Measurements from ENCODE around the gene NKX2-2. TPM values are rescaled to one million over a fixed set of nuclear protein-coding genes. Genes with fewer than 3 reads are reported as not detected.

The NKX2-2 gene
- total and polyA plus RNA-seq, 9 donors, result 0.04 to 0.35 (median 0.19) TPM

GRCh38 chr20:21522481-21523280, 8.8 kb upstream of the NKX2-2 start:
- Histone ChIP-seq H3K27me3 (ENCODE audit: control insufficient read depth, insufficient read depth, low read length) (peaks cover 85% of the 10 kb centered on the region), H3K36me3 (ENCODE audit: control insufficient read depth, insufficient read depth, low read length) (no peaks in the 10 kb centered on the region), H3K4me1 (ENCODE audit: control insufficient read depth, insufficient read depth, low read length) (peaks cover 2% of the 10 kb centered on the region), H3K27ac (ENCODE audit: low read length) (no peak overlapping the region), H3K9me3 (replicated peaks; ENCODE audit: control insufficient read depth, low read depth, low read length) (no peaks in the 10 kb centered on the region), H3K4me3 (ENCODE audit: low read length) (no peak overlapping the region)
- DNase-seq, result no peak
- under 1% methylated on average over 76 of the region's 86 CpGs for WGBS (ENCODE audit: insufficient coverage)

GRCh38 chr20:21521596-21522480, 8.0 kb upstream of the NKX2-2 start:
- no peaks in the 10 kb centered on the region for H3K9me3 ChIP-seq (replicated peaks; ENCODE audit: control insufficient read depth, low read depth, low read length)
- DNase-seq, result no peak
- H3K36me3 ChIP-seq (ENCODE audit: control insufficient read depth, insufficient read depth, low read length), result no peaks in the 10 kb centered on the region
- H3K4me1 ChIP-seq (ENCODE audit: control insufficient read depth, insufficient read depth, low read length), result peaks cover 2% of the 10 kb centered on the region
- H3K27me3 ChIP-seq (ENCODE audit: control insufficient read depth, insufficient read depth, low read length), result peaks cover 90% of the 10 kb centered on the region
- WGBS (ENCODE audit: insufficient coverage), result under 1% methylated on average over 95 of the region's 104 CpGs
- no peak overlapping the region for H3K4me3 ChIP-seq (ENCODE audit: low read length)
- no peak overlapping the region for H3K27ac ChIP-seq (ENCODE audit: low read length)

- Histone ChIP-seq H3K4me3 (ENCODE audit: low read length) (no peak overlapping the region), H3K9me3 (replicated peaks; ENCODE audit: control insufficient read depth, low read depth, low read length) (no peaks in the 10 kb centered on the region), H3K4me1 (ENCODE audit: control insufficient read depth, insufficient read depth, low read length) (peaks cover 2% of the 10 kb centered on the region), H3K36me3 (ENCODE audit: control insufficient read depth, insufficient read depth, low read length) (no peaks in the 10 kb centered on the region), H3K27ac (ENCODE audit: low read length) (no peak overlapping the region), H3K27me3 (ENCODE audit: control insufficient read depth, insufficient read depth, low read length) (peaks cover 97% of the 10 kb centered on the region)
- WGBS (ENCODE audit: insufficient coverage), result 1% methylated on average over 37 of the region's 53 CpGs
- DNase-seq, result no peak
These were observed 7.1 kb upstream of the NKX2-2 start for GRCh38 chr20:21520702-21521595.

GRCh38 chr20:21519136-21519584, 5.3 kb upstream of the NKX2-2 start:
- 0% methylated on average over 12 of the region's 14 CpGs for WGBS (ENCODE audit: insufficient coverage)
- Histone ChIP-seq H3K27me3 (ENCODE audit: control insufficient read depth, insufficient read depth, low read length) (peaks cover 99% of the 10 kb centered on the region), H3K27ac (ENCODE audit: low read length) (no peak overlapping the region), H3K36me3 (ENCODE audit: control insufficient read depth, insufficient read depth, low read length) (no peaks in the 10 kb centered on the region), H3K4me1 (ENCODE audit: control insufficient read depth, insufficient read depth, low read length) (peaks cover 11% of the 10 kb centered on the region), H3K4me3 (ENCODE audit: low read length) (no peak overlapping the region), H3K9me3 (replicated peaks; ENCODE audit: control insufficient read depth, low read depth, low read length) (no peaks in the 10 kb centered on the region)
- no peak for DNase-seq

GRCh38 chr20:21518292-21518991, 4.6 kb upstream of the NKX2-2 start:
- no peak overlapping the region for H3K4me3 ChIP-seq (ENCODE audit: low read length)
- DNase-seq, result no peak
- peaks cover 16% of the 10 kb centered on the region for H3K4me1 ChIP-seq (ENCODE audit: control insufficient read depth, insufficient read depth, low read length)
- no peaks in the 10 kb centered on the region for H3K9me3 ChIP-seq (replicated peaks; ENCODE audit: control insufficient read depth, low read depth, low read length)
- no peaks in the 10 kb centered on the region for H3K36me3 ChIP-seq (ENCODE audit: control insufficient read depth, insufficient read depth, low read length)
- H3K27me3 ChIP-seq (ENCODE audit: control insufficient read depth, insufficient read depth, low read length), result peaks cover 98% of the 10 kb centered on the region
- 2% methylated on average over 14 of the region's 37 CpGs for WGBS (ENCODE audit: insufficient coverage)
- no peak overlapping the region for H3K27ac ChIP-seq (ENCODE audit: low read length)

- H3K27me3 ChIP-seq (ENCODE audit: control insufficient read depth, insufficient read depth, low read length), result peaks cover 98% of the 10 kb centered on the region
- no peak for DNase-seq
- H3K9me3 ChIP-seq (replicated peaks; ENCODE audit: control insufficient read depth, low read depth, low read length), result no peaks in the 10 kb centered on the region
- 1% methylated on average over 28 of the region's 32 CpGs for WGBS (ENCODE audit: insufficient coverage)
- H3K4me1 ChIP-seq (ENCODE audit: control insufficient read depth, insufficient read depth, low read length), result peaks cover 21% of the 10 kb centered on the region
- no peaks in the 10 kb centered on the region for H3K36me3 ChIP-seq (ENCODE audit: control insufficient read depth, insufficient read depth, low read length)
- H3K27ac ChIP-seq (ENCODE audit: low read length), result no peak overlapping the region
- no peak overlapping the region for H3K4me3 ChIP-seq (ENCODE audit: low read length)
These were observed 3.9 kb upstream of the NKX2-2 start for GRCh38 chr20:21517566-21518277.

GRCh38 chr20:21516861-21517565, 3.1 kb upstream of the NKX2-2 start:
- no peak overlapping the region for H3K27ac ChIP-seq (ENCODE audit: low read length)
- H3K4me3 ChIP-seq (ENCODE audit: low read length), result no peak overlapping the region
- no peaks in the 10 kb centered on the region for H3K9me3 ChIP-seq (replicated peaks; ENCODE audit: control insufficient read depth, low read depth, low read length)
- no peaks in the 10 kb centered on the region for H3K36me3 ChIP-seq (ENCODE audit: control insufficient read depth, insufficient read depth, low read length)
- peaks cover 28% of the 10 kb centered on the region for H3K4me1 ChIP-seq (ENCODE audit: control insufficient read depth, insufficient read depth, low read length)
- 0% methylated on average over 23 of the region's 32 CpGs for WGBS (ENCODE audit: insufficient coverage)
- H3K27me3 ChIP-seq (ENCODE audit: control insufficient read depth, insufficient read depth, low read length), result peaks cover 99% of the 10 kb centered on the region
- no peak for DNase-seq

GRCh38 chr20:21516180-21516567, 2.3 kb upstream of the NKX2-2 start:
- Histone ChIP-seq H3K27ac (ENCODE audit: low read length) (no peak overlapping the region), H3K9me3 (replicated peaks; ENCODE audit: control insufficient read depth, low read depth, low read length) (no peaks in the 10 kb centered on the region), H3K4me3 (ENCODE audit: low read length) (no peak overlapping the region), H3K4me1 (ENCODE audit: control insufficient read depth, insufficient read depth, low read length) (peaks cover 30% of the 10 kb centered on the region), H3K27me3 (ENCODE audit: control insufficient read depth, insufficient read depth, low read length) (peaks cover 99% of the 10 kb centered on the region), H3K36me3 (ENCODE audit: control insufficient read depth, insufficient read depth, low read length) (no peaks in the 10 kb centered on the region)
- 0% methylated on average over 4 of the region's 20 CpGs for WGBS (ENCODE audit: insufficient coverage)
- DNase-seq, result no peak
